A673 (cell line): ENCODE data around the gene SLC10A3. TPM values are rescaled to one million over a fixed set of nuclear protein-coding genes. Genes with fewer than 3 reads are reported as not detected.

Experiments
- BruUV-seq: library from RNA; stranded (reverse); fragments of 400-500 nt; replicated peaks from 2 replicates; lab custom pipeline; 2021; lab: Mats Ljungman, UMichigan
- CTCF ChIA-PET: fragments of 300-600 bp; sonication (Branson Sonifier 250); formaldehyde crosslinking; loops from one replicate; lab custom pipeline; 2022; ENCODE audit warnings: antibody characterized with exemption; lab: Charles Lee
- POLR2A ChIA-PET: fragments of 300-600 bp; sonication (Branson Sonifier 250); formaldehyde crosslinking; loops from one replicate; lab custom pipeline; 2022; ENCODE audit warnings: antibody characterized with exemption; ENCODE audit not compliant: low non-redundant PET; lab: Charles Lee
- DNase-seq: peaks from one replicate; pipeline ENCODE4 v3.0.0-alpha.2; 2015; ENCODE audit warnings: low spot score
- H3K27ac ChIP-seq: fragments of 200-600 bp; sonication (generic); 2 replicates; pipeline ENCODE4 v1.5.1; 2016; ENCODE audit warnings: mixed run types, low read depth, mild to moderate bottlenecking, mixed read lengths, antibody characterized with exemption, low read length; ENCODE audit not compliant: poor library complexity, severe bottlenecking
- H3K27me3 ChIP-seq: fragments of 200-600 bp; sonication (generic); replicated peaks from 2 replicates; pipeline ENCODE4 v1.6.1; 2017; ENCODE audit warnings: mixed run types, low read depth, mild to moderate bottlenecking, mixed read lengths, antibody characterized with exemption, low read length; ENCODE audit not compliant: insufficient read depth, poor library complexity
- H3K36me3 ChIP-seq: fragments of 200-600 bp; sonication (generic); 2 replicates; pipeline ENCODE4 v1.6.1; 2016; ENCODE audit warnings: mixed run types, mild to moderate bottlenecking, mixed read lengths, antibody characterized with exemption, low read length; ENCODE audit not compliant: insufficient read depth, poor library complexity, severe bottlenecking
- H3K4me1 ChIP-seq: fragments of 200-600 bp; sonication (generic); 2 replicates; pipeline ENCODE4 v1.6.1; 2017; ENCODE audit warnings: mixed run types, mild to moderate bottlenecking, mixed read lengths, antibody characterized with exemption, low read length; ENCODE audit not compliant: insufficient read depth, poor library complexity, severe bottlenecking
- H3K4me3 ChIP-seq: fragments of 200-600 bp; sonication (generic); 2 replicates; pipeline ENCODE4 v1.5.1; 2016; ENCODE audit warnings: low read depth, mixed run types, mild to moderate bottlenecking, mixed read lengths, low read length; ENCODE audit not compliant: poor library complexity, severe bottlenecking
- H3K9me3 ChIP-seq: fragments of 200-600 bp; sonication (generic); 2 replicates; pipeline ENCODE4 v1.6.1; 2016; ENCODE audit warnings: mixed run types, low read depth, mild to moderate bottlenecking, mixed read lengths, antibody characterized with exemption, low read length; ENCODE audit not compliant: poor library complexity, severe bottlenecking
- CTCF ChIP-seq: fragments of 300-800, 200-600 bp; sonication (generic); conservative IDR thresholded peaks from 2 replicates; pipeline ENCODE4 v1.5.1; 2017; ENCODE audit warnings: low read depth, mild to moderate bottlenecking, antibody characterized with exemption, low read length, moderate library complexity, mixed read lengths
- EZH2 ChIP-seq: fragments of 200-600 bp; sonication (generic); IDR thresholded peaks from 2 replicates; pipeline ENCODE4 v1.6.1; 2017; ENCODE audit warnings: borderline replicate concordance, low read depth, mild to moderate bottlenecking, mixed read lengths, antibody characterized with exemption, low read length; ENCODE audit not compliant: poor library complexity, severe bottlenecking
- intact Hi-C: fragments of 100-400 bp; cut with micrococcal nuclease; formaldehyde crosslinking; loops from one replicate; pipeline ENCODE4 v1.10.0; 2022; ENCODE audit not compliant: unreplicated experiment
- total RNA-seq: library from RNA; stranded (reverse); gene quantifications from 2 replicates; pipeline ENCODE4 v1.2.3, GENCODE V29; 2021

The SLC10A3 gene
- total RNA-seq, 1 experiment from 2014 or later, result 9.7 TPM

DNA sequence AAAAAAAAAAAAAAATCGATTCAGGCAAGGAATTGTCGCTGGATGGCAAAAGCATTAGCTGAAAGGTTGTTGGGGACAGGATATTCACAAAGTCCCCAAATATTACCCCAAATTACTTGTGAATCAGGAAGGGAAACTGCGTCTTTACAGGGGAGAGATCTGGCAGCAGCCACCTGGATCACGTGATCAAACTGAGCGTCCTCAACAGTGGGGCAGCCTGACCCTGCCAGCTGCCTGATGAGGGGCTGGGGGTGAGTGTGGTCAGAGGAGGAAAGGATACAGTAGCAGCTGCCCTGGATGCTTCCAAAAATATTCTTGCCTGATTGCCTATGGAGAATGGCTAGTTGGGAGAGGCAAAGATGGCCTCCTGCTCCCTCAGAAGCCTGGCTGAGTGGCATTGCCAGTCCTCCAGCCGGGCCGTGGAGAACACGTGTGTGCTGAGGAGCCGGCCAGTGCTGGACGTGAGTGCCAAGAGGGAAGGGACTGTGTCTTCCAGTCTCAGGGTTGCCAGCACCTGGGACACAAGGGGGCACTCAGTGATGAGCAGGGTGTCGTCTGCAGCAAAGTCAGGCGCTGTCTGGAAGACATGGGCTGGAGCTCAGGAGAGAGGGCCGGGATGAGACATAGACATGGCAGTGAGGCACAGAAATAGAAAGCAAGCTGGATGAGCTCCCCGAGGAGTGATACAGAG is 8.4 kb downstream of the SLC10A3 start:
- Histone ChIP-seq H3K27me3 (no peaks in the 10 kb centered on the region), H3K36me3 (peaks cover 11% of the 10 kb centered on the region), H3K4me3 (no peak overlapping the region), H3K4me1 (peaks cover 5% of the 10 kb centered on the region), H3K27ac (no peak overlapping the region), H3K9me3 (no peaks in the 10 kb centered on the region)
- POLR2A ChIA-PET, result no interaction called here
- CTCF ChIA-PET, result no interaction called here
- intact Hi-C loops, result no loop called here
- TF ChIP-seq EZH2 (no peak), CTCF (no peak)
- no peak for DNase-seq
- BruUV-seq, result no TSS peak

DNA sequence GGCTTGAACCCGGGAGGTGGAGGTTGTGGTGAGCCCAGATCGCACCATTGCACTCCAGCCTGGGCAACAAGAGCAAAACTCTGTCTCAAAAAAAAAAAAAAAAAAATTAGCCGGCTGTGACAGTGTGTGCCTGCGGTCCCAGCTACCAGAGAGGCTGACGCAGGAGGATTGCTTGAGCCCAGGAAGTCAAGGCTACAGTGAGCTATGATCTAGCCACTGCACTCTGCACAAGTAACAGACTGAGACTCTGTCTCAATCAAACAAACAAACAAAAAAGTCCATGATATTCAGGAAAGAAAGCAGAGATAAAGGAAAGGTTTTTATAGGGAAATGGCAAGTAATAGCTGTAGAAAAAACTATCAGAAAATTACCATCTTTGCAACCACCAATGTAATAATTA is 9.2 kb downstream of the SLC10A3 start:
- POLR2A ChIA-PET, result no interaction called here
- no peak overlapping the region for H3K27ac ChIP-seq
- no peak for DNase-seq
- H3K36me3 ChIP-seq, result peaks cover 11% of the 10 kb centered on the region
- TF ChIP-seq EZH2 (no peak), CTCF (no peak)
- H3K4me1 ChIP-seq, result peaks cover 5% of the 10 kb centered on the region
- no peaks in the 10 kb centered on the region for H3K27me3 ChIP-seq
- CTCF ChIA-PET, result no interaction called here
- intact Hi-C loops, result no loop called here
- H3K4me3 ChIP-seq, result no peak overlapping the region
- no peaks in the 10 kb centered on the region for H3K9me3 ChIP-seq
- no TSS peak for BruUV-seq

DNA sequence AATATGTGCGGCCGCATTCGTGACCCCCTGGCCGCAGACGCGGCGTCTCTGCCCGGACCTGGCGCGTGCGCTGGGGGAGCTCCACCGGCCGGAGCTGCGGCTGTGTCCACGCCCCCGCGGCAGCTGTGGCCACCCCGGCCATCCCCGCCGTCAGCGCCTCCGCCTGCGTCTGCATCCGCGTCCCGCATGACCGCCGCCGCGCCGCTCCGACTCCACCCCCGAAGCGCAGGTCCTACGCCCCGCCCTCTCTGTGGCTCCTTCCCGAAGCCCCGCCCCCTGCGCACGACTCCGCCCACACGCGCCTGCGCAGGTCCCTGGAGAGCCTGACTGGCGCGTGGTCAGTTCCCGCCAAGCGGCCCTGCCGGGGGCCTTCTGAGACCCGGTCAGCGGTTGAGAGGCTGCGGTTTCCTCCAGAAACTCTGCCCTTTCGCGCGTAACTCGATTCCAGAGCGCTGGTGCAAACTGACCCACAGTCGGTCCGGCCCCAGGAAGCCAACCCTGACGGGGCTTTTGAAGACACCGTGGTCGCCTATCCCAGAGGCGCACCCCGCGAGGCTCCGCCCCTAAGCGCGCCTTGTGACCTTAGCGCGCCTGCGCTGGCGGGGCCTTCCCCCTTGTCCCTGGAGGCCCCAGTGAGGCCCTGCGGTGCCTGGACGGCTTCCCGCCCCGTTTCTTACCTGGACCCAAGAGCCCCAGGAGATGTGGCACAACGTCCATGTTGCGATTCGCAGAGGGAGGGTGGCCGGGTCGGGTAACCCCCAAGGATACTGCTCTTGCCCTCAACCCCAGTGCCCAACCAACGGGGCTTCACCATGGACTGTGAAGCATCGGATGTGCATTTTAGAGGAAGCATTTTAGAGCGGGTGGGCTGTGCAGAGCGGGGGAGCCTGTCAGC is 11.5 kb downstream of the SLC10A3 start, which contains the start of gene LAGE3:
TSS of gene LAGE3 (minus strand) at position 554 of the 895 bp plus-strand sequence. CDS start at position 188, 366 bp downstream.
- Histone ChIP-seq H3K4me1 (no peaks in the 10 kb centered on the region), H3K27ac (peak within 1 kb of the TSS; percentile 41), H3K9me3 (no peaks in the 10 kb centered on the region), H3K4me3 (peak within 1 kb of the TSS; percentile 55), H3K36me3 (no peaks in the 10 kb centered on the region), H3K27me3 (no peaks in the 10 kb centered on the region)
- TF ChIP-seq CTCF (no peak), EZH2 (no peak)
- no TSS peak for BruUV-seq
- intact Hi-C loops, result no loop called here
- POLR2A ChIA-PET, result no interaction called here
- CTCF ChIA-PET, result no interaction called here
- peak; percentile 86 for DNase-seq
